Medulla oblongata (tissue), 1 donor: ENCODE measurements around the gene FLT3LG.
"Not testable (repeated sequence)": the region's sequence is repeated elsewhere in the genome, so short reads cannot be mapped to it uniquely, and the experiment has no call there.

ENCODE experiments used
- DNase-seq: peaks from one replicate; pipeline ENCODE4 v3.0.0-alpha.2; 2015; ENCODE audit errors: extremely low spot score

FLT3LG gene

DNA sequence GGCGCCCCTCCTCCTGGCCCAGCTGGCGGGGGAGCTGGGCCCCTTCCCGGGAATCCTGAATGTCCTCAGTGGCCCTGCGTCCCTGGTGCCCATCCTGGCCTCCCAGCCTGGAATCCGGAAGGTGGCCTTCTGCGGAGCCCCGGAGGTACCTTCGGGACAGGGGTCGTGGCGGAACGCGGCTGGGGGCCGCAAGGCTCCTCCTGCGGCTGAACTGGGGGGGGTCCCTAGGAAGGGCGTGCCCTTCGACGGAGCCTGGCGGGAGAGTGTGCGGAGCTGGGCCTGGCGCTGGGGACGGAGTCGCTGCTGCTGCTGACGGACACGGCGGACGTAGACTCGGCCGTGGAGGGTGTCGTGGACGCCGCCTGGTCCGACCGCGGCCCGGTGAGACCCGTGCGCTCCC lies 12.4 kb upstream of the FLT3LG start:
- DNase-seq: no peak

DNA sequence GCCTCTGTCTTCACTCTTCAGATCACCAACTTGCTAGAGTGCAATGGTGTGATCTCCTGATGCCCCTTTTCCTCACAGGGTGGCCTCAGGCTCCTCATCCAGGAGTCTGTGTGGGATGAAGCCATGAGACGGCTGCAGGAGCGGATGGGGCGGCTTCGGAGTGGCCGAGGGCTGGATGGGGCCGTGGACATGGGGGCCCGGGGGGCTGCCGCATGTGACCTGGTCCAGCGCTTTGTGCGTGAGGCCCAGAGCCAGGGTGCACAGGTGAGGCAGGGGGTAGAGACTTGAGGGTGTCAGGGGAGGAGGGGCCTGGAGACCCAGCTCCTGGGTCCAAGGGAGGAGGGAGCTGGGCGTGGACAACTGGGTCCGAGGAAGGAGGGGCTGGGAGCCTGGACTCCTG lies 11.5 kb upstream of the FLT3LG start:
- DNase-seq: no peak

DNA sequence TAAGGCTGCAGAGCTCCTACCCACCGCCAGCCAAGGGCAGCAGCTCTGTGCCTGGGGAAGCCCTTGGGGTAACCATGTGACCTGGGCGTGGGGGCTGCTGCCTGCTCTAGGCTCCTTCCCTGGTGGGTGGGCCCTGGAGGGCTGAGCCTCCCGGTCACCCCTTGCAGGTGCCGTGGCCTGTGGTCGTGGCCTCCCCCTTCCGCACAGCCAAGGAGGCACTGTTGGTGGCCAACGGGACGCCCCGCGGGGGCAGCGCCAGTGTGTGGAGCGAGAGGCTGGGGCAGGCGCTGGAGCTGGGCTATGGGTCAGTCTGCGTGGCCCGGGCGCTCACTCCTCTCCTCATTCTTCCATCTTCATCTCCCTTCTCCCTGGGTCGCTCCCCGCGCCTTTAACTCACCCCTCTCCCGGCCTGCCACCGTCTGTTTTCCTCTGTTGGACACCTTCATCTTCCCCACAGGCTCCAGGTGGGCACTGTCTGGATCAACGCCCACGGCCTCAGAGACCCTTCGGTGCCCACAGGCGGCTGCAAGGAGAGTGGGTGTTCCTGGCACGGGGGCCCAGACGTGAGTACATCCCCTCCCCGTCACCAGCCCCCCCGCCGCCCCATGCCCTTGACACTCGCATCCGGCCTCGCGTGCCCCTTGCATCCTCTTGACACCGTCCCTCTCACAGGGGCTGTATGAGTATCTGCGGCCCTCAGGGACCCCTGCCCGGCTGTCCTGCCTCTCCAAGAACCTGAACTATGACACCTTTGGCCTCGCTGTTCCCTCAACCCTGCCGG lies 9.9 kb upstream of the FLT3LG start:
- DNase-seq: no peak

DNA sequence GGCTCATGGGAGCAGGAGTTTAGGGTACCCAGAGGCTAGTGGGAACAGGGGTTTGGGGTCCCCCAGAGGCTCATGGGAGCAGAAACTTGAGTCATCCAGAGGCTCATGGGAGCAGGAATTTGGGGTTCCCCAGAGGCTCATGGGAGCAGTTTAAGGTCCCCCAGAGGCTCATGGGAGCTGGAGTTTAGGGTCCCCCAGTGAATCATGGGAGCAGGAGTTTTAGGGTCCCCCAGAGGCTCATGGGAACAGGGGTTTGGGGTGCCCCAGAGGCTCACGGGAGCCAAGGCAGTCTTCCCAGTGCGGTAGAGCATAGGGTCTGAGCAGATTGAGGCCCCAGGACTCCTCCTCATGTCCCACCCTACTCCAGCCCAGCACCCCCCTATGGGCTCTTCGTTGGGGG lies 8.6 kb upstream of the FLT3LG start:
- no peak for DNase-seq

DNA sequence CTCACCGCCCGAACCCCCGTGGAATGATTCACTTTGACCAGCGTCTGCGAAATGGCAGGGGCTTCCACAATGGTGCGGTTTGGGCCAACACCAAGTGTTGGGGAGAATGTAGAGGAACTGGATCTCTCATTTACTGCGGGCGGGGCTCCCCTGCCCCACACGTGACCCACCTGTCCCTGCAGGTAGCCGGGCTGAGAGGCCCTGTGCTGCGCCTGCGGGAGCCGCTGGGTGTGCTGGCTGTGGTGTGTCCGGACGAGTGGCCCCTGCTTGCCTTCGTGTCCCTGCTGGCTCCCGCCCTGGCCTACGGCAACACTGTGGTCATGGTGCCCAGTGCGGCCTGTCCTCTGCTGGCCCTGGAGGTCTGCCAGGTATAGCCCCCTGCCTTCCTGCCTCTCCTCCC lies 5.8 kb upstream of the FLT3LG start:
- no peak for DNase-seq

DNA sequence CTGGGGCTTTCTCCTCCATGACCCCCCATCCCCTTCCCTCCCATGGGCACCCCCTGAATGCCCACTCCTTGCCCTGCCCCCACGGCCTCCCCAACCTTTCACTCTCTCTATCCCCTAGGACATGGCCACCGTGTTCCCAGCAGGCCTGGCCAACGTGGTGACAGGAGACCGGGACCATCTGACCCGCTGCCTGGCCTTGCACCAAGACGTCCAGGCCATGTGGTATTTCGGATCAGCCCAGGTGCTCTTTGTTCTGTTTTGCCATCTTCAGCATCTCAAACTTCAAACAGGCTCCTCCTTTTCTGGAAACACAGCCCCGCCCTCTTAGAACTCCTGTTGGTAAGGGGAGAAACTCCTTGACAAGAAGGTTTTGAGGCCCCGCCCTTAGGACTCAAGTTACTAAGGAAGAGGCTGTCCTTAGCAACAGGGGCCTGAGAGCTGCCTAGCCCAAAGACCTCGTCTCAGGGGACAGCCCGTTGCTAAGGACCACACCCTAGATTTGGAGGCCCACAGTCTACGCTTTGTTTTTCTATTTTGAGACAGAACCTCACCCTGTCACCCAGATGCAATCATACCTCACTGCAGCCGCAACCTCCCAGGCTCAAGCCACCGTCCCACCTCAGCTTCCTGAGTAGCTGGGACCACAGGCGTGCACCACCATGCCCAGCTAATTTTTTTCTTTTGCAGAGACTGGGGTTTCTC lies 5.1 kb upstream of the FLT3LG start:
- no peak for DNase-seq

DNA sequence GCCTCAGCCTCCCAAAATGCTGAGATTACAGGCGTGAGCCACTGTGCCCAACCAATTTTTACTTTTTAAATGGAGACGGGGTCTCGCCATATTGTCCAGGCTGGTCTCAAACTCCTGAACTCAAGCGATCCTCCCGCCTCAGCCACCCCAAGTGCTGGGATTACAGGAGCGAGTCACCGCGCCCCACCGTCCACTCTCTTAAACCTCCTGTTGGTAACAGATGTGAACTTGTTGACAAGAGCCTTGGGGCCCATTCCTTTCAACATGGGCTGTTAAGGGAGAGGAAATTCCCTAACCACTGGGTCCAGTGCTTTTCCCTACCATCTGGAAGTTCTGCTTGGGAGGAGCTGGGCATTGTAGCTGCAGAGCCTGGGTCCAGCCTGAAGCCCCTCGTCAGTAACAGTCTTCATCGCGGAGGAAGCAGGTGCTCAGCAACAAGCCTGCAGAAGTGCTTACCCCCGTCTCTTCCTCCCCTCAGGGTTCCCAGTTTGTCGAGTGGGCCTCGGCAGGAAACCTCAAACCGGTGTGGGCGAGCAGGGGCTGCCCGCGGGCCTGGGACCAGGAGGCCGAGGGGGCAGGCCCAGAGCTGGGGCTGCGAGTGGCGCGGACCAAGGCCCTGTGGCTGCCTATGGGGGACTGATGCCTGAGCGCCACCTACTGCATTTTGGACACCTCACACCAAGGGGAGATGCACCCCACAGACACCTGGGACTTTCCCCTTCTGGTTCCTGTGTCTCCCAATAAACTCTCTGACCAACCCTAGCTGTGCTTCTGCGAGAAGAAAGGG lies 4.0 kb upstream of the FLT3LG start:
- no peak for DNase-seq

DNA sequence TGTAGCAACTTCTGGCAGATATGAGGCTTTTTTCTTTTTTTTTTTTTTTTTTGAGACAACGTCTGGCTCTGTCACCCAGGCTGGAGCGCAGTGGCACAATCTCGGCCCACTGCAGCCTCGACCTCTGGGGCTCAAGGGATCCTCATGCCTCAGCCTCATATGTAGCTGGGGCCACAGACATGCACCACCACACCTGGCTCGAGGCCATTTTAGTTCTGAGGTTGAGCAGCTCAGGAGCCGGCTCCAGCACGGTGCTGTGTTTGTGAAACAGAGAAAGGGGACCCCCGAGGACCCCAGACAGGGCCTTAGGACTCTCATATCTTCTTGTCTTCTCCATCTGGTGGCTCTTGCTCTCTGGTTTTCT lies 3.4 kb upstream of the FLT3LG start:
- no peak for DNase-seq

DNA sequence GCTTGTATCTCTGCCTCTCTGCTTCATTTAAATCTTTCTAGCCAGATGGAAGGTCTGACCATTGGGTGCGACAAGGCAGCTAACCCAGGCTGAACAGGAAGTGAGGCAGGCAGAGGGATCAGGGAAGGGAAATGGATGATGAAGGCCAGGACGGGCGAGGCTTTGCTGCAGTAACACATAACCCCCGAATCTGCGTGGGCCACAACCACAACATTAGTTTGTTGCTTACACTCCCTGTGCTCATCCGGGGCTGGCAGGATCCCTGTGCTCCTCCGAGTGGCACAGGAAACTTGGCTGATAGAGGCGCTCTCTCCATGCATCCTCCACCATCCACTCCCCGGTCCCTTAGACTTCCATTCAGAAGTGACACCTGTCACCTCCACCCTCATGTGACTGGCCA lies 1.1 kb upstream of the FLT3LG start:
- no peak for DNase-seq

DNA sequence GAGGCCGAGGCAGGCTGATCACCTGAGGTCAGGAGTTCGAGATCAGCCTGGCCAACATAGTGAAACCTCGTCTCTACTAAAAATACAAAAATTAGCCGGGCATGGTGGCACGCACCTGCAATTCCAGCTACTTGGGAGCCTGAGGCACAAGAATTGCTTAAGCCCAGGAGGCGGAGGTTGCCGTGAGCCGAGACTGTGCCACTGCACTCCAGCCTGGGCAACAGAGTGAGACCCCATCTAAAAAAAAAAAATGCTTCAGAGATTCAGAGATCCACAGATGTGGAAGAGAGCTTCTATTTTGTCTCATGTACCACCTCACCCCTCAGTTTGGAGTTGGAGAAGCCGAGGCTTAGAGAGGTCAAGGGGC lies 531 bp upstream of the FLT3LG start:
- DNase-seq: not testable (repeated sequence)

DNA sequence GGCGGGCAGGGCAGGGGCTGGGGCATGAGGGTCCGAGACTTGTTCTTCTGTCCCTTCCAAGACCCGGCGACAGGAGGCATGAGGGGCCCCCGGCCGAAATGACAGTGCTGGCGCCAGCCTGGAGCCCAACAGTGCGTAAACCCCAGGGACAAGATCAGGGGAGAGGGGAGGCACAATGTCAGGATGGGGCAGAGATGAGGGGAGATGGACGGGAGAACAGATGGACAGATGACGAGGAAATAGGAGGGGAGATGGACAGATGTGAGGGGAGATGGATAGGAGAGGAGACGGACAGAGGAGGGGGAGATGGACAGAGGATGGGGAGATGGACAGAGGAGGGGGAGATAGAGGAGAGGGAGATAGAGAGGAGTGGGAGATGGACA lies 518 bp downstream of the FLT3LG start:
- no peak for DNase-seq

DNA sequence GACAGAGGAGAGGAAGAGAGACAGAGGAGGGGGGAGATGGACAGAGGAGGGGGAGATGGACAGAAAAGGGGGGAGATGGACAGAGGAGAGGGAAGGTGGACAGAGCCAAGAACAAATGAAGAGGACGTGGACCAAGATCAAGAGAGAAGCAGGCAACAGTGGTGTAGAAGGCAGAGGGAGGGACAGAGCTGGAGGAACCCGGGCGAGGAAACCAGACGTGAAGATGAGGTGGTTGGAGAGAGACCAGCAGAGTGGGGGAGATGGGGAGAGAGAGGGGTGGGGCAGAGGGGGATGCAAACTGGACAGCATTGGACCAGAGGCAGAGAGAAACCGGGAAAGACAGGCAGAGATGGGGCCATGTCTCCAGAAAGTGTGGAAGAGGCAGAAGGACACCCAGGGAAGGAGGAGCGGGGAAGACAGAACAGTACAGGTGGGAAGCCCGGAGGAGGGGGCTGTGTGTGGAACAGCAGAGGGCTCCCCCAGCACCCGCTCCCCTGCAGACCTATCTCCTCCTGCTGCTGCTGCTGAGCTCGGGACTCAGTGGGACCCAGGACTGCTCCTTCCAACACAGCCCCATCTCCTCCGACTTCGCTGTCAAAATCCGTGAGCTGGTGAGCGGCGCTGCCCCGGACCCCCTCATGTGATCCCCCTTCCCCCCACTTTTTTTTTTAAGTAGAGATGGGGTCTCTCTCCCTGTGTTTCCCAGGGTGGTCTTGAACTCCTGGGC lies 1.3 kb downstream of the FLT3LG start:
- DNase-seq: no peak

DNA sequence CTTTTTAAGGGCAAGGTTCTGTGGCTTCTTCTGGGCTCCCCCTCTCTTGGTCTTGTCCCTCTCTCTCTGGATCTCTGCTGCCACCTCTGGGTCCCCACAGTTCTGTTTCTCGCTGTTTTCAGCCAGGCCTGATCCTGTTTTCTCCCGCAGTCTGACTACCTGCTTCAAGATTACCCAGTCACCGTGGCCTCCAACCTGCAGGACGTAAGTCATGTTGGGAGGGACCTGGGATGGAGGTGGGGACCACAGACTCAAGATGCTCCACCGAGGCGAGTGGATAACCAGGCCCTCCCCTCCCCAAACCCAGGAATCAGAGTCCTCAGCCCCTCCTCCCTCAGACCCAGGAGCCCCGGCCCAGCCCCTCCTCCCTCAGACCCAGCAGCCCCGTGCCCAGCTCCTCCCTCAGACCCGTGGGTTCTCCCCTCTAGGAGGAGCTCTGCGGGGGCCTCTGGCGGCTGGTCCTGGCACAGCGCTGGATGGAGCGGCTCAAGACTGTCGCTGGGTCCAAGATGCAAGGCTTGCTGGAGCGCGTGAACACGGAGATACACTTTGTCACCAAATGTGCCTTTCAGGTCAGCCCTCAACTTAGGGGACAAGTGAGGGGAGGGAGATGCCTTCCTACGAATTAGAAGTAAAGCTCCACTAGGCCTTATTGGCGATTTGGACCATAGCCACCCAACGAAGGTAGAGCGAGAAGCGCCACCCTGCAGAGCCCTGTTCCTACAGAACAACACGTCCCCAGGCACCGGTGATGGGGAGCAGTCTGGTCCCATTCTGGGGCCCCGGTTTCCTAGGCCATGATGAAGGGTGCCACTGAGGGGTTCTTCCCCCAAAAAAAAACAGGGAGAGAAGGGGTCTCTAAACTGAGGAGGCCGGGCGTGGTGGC lies 2.2 kb downstream of the FLT3LG start:
- peak; percentile 25 for DNase-seq

DNA sequence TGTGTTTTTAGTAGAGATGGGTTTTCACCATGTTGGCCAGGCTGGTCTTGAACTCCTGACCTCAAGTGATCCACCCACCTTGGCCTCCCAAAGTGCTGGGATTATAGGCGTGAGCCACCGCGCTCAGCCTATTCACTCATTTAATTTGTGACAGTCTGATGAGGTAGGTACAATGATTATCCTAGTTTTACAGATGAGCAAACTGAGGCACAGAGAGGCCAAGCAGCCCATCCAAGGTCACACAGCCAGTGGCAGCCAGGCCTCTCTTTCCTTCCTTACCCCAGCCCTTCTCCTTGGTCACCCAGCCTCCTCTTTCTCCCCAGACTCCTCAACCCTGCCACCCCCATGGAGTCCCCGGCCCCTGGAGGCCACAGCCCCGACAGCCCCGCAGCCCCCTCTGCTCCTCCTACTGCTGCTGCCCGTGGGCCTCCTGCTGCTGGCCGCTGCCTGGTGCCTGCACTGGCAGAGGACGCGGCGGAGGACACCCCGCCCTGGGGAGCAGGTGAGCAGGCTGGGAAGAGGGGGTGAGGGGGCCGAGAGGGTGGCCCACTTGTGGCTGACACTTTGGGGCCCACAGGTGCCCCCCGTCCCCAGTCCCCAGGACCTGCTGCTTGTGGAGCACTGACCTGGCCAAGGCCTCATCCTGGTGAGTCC lies 6.1 kb downstream of the FLT3LG start:
- DNase-seq: no peak

DNA sequence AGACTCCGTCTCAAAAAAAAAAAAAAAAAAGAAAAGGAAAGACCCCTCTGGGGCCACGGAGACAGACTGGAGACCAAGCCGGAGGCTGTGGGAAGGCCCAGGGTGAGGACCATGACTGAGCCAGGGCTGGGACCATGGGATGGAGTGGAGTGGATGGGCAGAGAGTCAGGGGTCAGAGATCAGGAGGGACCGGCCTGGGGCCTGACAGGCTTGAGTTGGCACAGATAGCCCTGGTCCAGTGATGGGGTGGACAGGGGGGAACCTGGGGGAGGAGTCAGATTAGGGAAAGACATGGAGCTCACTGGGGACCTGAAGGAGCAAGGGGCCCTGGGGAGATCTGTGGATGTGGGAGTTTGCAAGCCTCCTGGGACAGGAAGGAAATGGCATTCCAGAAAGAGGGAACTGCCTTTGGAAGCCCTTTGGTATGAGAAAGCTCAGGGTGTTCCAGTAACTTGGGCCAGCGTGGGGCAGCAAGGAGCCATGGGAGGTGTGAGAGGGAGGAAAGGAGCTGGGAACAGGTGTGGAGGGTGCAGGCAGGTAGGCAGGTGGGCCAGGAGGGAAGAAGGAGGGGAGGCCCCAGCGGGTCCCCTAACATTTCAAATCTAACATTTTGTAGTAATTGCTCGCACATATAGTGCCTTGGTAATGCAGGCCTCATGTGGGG lies 7.1 kb downstream of the FLT3LG start:
- no peak for DNase-seq

DNA sequence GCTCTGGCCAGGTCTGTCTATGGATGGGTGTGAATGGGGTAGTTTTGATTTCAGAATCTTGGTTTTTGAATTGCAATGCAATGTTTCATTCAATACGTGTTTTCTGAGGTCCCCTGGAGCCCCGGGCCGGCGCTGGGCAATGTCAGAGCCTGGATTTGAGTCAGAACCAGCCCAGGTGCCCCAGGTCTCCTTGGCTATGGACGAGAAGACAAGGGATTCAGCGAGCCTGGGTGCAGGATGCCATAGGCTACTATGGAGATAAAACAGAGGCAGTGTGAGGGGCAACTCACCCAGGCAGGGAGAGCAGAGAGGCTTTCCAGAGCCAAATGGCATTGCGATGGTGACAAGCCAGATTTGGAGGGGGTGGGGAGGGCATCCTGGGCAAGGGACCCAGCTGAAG lies 12.2 kb downstream of the FLT3LG start:
- no peak for DNase-seq

DNA sequence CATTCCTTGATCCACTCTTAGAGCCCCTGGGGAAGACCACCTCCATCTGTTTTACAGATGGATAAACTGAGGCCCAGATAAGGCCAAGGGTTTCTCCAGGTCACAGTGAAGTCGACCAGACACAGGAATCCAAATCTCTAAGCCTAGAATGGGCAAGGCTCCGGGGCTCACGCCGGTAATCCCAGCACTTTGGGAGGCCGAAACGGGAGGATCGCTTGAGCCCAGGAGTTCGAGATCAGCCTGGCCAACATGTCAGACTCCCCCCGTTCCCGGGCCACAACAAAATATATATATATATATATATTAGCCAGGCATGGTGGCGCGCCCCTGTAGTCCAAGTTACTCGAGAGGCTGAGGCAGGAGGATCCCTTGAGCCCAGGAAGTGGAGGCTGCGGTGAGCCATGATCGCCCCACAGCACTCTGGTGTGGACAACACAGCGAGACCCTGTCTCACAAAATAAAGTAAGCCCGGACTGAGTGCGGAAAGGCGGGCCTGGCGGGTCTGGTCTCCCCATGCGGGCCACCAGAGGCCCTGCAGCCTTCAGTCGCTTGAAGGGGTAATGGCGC lies 12.8 kb downstream of the FLT3LG start:
- no peak for DNase-seq

DNA sequence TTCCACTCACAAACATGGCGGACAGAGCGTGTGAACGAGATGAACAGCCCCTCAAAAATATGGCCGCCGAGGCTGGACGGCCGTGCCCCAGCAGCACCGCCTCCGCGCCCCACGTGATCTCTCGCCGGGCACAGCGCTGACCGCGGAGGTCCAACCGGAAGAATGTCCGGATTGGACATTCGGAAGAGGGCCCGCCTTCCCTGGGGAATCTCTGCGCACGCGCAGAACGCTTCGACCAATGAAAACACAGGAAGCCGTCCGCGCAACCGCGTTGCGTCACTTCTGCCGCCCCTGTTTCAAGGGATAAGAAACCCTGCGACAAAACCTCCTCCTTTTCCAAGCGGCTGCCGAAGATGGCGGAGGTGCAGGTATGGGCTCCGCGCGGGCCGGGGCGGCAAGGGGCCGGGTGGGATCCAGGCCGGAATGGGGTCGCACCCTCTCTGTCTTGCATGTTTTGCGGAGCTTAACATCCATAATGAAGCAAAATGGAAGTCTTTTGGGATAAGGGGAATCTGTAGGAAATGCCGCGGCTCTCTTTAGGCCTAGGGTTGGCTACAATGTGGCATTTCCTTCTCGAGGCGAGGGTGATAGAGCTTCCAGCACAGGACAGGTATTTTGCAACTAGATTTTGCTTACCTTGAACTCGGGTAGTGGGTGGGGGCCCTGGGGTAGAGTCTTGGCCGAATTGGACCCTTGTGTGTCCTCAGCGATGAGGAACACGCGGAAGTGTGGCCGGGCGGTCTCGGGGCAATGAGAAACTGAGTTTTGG lies 13.4 kb downstream of the FLT3LG start, which contains the start of gene RPL13A:
TSS of gene RPL13A (plus strand) at position 332 of the 769 bp plus-strand sequence. CDS start at position 354, 22 bp downstream.
- DNase-seq: peak; percentile 99
